Fibroblast of pulmonary artery (primary cell): ENCODE results near the gene ADGRL3.

ENCODE experiments used
- DNase-seq: peaks from one replicate; pipeline ENCODE4 v3.0.0-alpha.2; 2010; ENCODE audit warnings: low read depth
- H3K4me3 ChIP-seq: replicated peaks from 2 replicates; pipeline ENCODE4 v1.5.1; 2011; ENCODE audit warnings: low read depth, mild to moderate bottlenecking, control low read depth, low read length, moderate library complexity
- CTCF ChIP-seq: IDR thresholded peaks from 2 replicates; pipeline ENCODE4 v1.5.1; 2011; ENCODE audit warnings: mild to moderate bottlenecking, control low read depth, low read length, inconsistent platforms; ENCODE audit errors: missing control alignments

Gene ADGRL3

DNA sequence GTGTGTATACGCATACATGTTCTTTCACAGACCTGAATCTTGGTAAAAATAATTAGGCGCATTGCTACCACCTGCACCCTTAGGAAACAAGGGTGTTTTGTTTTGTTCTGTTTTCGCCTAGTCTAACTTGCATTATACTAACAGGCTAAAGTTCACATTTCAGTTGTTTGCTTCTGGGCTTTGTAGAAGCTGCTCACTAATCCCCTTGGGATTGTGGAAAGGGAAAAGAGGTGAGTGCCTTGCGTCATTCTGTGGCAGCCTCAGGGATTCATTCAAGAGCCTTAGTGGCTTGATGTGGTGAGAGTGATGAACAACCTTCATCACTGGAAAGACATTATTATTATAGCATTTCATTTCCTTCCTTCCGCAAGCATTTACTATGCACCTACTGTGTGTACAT, 331.1 kb downstream of the ADGRL3 start:
- TF ChIP-seq CTCF: no peak
- no peak for DNase-seq
- H3K4me3 ChIP-seq: no peak overlapping the region

DNA sequence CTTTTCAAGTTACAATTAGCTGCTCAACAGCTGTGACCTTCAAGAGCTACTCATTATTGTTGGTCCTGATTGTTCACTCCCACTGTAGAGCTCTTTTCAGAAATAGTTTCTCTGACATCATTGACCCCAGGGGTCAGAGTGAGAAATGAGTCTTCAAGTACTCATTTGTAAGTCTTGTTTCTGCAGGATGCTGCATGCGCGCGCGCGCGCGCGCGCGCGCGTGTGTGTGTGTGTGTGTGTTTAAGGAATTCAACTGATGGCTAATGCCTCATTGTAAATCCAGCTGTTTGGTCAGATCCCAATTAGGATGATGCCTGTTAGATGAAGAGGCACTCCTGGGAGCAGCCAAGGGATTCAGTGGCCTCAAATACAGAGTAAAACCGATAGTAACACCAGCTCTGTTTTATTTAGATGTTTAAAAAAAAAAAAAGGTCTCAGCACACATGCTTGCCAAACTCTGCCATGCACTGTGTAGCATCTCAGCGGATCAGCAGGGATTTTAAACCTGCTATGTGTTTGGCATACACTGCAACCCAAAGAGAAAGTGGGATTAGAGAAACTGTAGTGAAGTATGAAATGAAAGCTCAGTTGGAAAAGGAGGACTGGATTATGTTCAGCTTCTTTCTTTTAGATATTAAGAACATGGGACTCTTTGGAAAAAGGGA, 332.3 kb downstream of the ADGRL3 start:
- no peak for TF ChIP-seq CTCF
- H3K4me3 ChIP-seq: no peak overlapping the region
- peak; percentile 36 for DNase-seq

DNA sequence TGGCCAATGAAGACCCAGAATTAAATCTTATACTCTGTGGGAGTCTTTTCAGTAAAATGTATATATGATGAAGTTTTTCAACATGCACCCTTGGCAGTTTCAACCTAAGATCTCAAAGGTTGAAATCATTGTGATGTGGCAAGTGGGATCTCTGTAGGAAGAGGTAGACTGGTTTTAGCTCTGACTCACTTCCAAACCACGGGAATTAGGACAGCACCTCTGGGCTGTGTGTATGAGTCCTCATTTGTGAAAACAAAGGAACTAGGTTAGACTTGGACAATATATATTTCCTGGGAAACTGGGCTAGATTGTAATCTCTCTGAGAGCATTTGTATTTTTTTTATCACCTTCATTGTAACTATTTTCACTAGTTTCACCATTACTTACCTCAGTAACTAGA, 333.0 kb downstream of the ADGRL3 start:
- peak; percentile 52 for DNase-seq
- no peak for TF ChIP-seq CTCF
- no peak overlapping the region for H3K4me3 ChIP-seq

DNA sequence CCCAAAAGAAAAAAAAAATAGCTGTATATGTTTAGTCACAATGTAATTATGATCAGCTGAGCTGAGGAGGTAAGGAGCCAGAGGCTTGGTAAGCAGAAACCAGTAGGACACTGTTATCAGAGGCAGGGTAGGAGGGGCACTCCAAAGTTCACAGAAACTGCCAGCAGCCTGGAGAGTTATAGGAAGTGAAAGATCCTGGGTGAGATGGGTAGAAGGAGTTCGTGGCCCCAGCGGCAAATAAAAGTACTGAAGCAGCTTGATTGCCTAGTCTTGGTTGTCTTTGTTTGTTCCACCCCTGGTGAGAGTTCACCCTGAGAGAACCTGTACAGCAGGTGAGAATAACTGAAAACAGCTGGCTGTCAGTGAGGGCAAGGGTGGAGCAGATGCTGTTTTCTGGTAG, 340.8 kb downstream of the ADGRL3 start:
- no peak for TF ChIP-seq CTCF
- no peak for DNase-seq
- H3K4me3 ChIP-seq: no peak overlapping the region

DNA sequence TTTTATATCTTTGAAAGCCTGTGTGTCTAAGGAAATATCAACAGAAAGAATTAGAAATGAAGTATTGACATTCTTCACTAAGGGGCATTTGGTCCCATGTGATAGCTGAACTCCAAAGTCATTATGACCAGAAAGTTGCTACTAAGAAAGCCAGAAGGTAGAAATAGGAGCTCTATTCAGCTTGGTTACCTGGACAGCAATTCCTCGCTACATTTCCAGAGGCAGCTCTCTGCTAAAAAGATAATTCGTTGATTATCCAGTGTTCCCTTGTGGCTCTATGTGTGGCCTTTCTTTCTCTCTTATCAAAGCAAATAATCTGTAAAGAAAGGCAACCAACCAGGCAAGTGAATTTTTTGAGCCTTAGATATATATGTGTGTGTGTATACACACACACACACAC, 341.3 kb downstream of the ADGRL3 start:
- H3K4me3 ChIP-seq: no peak overlapping the region
- no peak for DNase-seq
- no peak for TF ChIP-seq CTCF

DNA sequence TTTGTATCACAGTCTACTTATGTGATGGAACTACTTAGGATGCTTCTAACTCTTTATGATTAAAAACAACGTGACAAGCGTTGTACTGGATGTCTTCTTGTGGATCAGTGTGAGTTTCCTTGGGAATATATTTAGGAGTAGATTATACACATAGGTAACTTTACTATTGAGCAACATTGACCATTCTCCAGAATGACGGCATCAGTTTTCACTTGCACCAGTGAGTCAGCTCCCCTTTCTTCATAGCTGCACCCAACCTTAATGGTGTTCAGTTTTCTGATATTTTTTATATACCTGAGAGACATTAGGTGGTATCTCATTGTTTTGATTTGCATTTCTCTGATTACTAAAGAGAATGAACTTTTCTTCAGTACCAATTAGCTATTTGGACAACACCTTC, 343.9 kb downstream of the ADGRL3 start:
- TF ChIP-seq CTCF: no peak
- DNase-seq: no peak
- no peak overlapping the region for H3K4me3 ChIP-seq

DNA sequence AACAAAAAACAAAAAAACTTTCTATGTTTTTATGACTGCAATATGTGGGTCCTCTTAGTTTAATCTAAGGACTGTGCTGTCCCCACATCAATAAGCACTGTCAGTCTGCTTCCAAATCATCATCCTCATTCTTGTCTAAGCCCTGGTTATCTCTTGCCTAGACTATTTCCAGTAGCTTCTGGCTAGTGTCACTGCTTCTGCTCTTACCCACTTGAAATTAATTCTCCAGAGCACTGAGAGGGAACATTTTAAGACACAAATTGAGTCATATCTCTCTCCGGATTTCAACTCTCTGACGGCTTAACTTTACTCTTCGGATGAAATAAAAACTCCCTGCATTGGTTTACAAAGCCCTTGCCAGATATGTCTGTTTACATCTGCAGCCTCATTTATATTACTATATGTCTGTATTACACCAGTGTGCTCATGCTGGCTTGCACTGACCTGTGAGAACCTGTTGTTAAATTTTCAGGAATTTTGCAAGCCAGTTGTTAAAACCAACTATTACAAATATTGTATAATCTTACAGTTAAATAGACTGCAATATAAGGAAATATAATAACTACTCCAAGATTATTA, 345.9 kb downstream of the ADGRL3 start:
- H3K4me3 ChIP-seq: no peak overlapping the region
- TF ChIP-seq CTCF: no peak
- DNase-seq: no peak
